ENCODE results near the gene UHRF2.
"Not testable (repeated sequence)": the region's sequence is repeated elsewhere in the genome, so short reads cannot be mapped to it uniquely, and the experiment has no call there.

UHRF2 gene

GRCh38 chr9:6428940-6429889 is 16.2 kb downstream of the UHRF2 start:
- no peak for DNase-seq (ENCODE audit: low read depth, low spot score)

- no peak for DNase-seq (ENCODE audit: low read depth, low spot score)
These were observed 18.0 kb downstream of the UHRF2 start for GRCh38 chr9:6431038-6431437.

GRCh38 chr9:6433410-6433809 is 20.4 kb downstream of the UHRF2 start:
- DNase-seq (ENCODE audit: low read depth, low spot score): no peak

- no peak for DNase-seq (ENCODE audit: low read depth, low spot score)
These were observed 26.2 kb downstream of the UHRF2 start for GRCh38 chr9:6439051-6439703.

- no peak for DNase-seq (ENCODE audit: low read depth, low spot score)
These were observed 27.4 kb downstream of the UHRF2 start for GRCh38 chr9:6440405-6440804.

GRCh38 chr9:6441269-6441668 is 28.3 kb downstream of the UHRF2 start:
- DNase-seq (ENCODE audit: low read depth, low spot score): no peak

GRCh38 chr9:6443661-6444060 is 30.7 kb downstream of the UHRF2 start:
- no peak for DNase-seq (ENCODE audit: low read depth, low spot score)

- no peak for DNase-seq (ENCODE audit: low read depth, low spot score)
These were observed 31.1 kb downstream of the UHRF2 start for GRCh38 chr9:6444128-6444527.

GRCh38 chr9:6449086-6449485 is 36.1 kb downstream of the UHRF2 start:
- DNase-seq (ENCODE audit: low read depth, low spot score): no peak

- no peak for DNase-seq (ENCODE audit: low read depth, low spot score)
These were observed 36.6 kb downstream of the UHRF2 start for GRCh38 chr9:6449645-6450044.

GRCh38 chr9:6450641-6451375 is 37.8 kb downstream of the UHRF2 start:
- no peak for DNase-seq (ENCODE audit: low read depth, low spot score)

- DNase-seq (ENCODE audit: low read depth, low spot score): not testable (repeated sequence)
These were observed 42.3 kb downstream of the UHRF2 start for GRCh38 chr9:6455292-6455691.

- not testable (repeated sequence) for DNase-seq (ENCODE audit: low read depth, low spot score)
These were observed 45.7 kb downstream of the UHRF2 start for GRCh38 chr9:6458704-6459103.

GRCh38 chr9:6459718-6460117 is 46.7 kb downstream of the UHRF2 start:
- no peak for DNase-seq (ENCODE audit: low read depth, low spot score)

GRCh38 chr9:6460189-6460768 is 47.3 kb downstream of the UHRF2 start:
- no peak for DNase-seq (ENCODE audit: low read depth, low spot score)

- DNase-seq (ENCODE audit: low read depth, low spot score): no peak
These were observed 48.6 kb downstream of the UHRF2 start for GRCh38 chr9:6461619-6462018.

GRCh38 chr9:6467006-6467625 is 54.1 kb downstream of the UHRF2 start:
- no peak for DNase-seq (ENCODE audit: low read depth, low spot score)

- no peak for DNase-seq (ENCODE audit: low read depth, low spot score)
These were observed 58.3 kb downstream of the UHRF2 start for GRCh38 chr9:6471231-6471850.

- DNase-seq (ENCODE audit: low read depth, low spot score): no peak
These were observed 60.2 kb downstream of the UHRF2 start for GRCh38 chr9:6473151-6473550.

GRCh38 chr9:6479959-6480358 is 67.0 kb downstream of the UHRF2 start:
- DNase-seq (ENCODE audit: low read depth, low spot score): no peak

GRCh38 chr9:6484210-6484609 is 71.2 kb downstream of the UHRF2 start:
- DNase-seq (ENCODE audit: low read depth, low spot score): no peak
